IMR-90 (cell line): ENCODE data around the gene LGALS9. TPM values are rescaled to one million over a fixed set of nuclear protein-coding genes. Genes with fewer than 3 reads are reported as not detected.

Experiments used
- ATAC-seq: fragments of 200-7000 bp; cut with Tn5 transposase; 2 replicates; pipeline ENCODE4 v1.9.1; 2020; ENCODE audit warnings: low read depth, mild to moderate bottlenecking, moderate library complexity
- BruUV-seq: library from RNA; stranded (reverse); fragments of 400-500 nt; replicated peaks from 2 replicates; lab custom pipeline; 2021; lab: Mats Ljungman, UMichigan
- CTCF ChIA-PET: fragments of 300-600 bp; formaldehyde crosslinking; extraction: SDS; loops from one replicate; lab custom pipeline; 2021; ENCODE audit warnings: antibody characterized with exemption; lab: Yijun Ruan, JAX
- POLR2A ChIA-PET: fragments of 300-600 bp; sonication (Branson Sonifier 250); formaldehyde crosslinking; loops from one replicate; lab custom pipeline; 2022; ENCODE audit warnings: antibody characterized with exemption; ENCODE audit not compliant: unreplicated experiment; lab: Charles Lee
- DNase-seq: peaks from one replicate; pipeline ENCODE4 v3.0.0; 2013
- H2AFZ ChIP-seq: replicated peaks from 2 replicates; pipeline ENCODE3; 2013; ENCODE audit warnings: low read length, mild to moderate bottlenecking; ENCODE audit not compliant: poor library complexity
- H2AK5ac ChIP-seq: 2 replicates; pipeline ENCODE4 v1.6.1; 2013; ENCODE audit warnings: low read depth, low read length, inconsistent platforms
- H2AK9ac ChIP-seq: replicated peaks from 2 replicates; pipeline ENCODE3; 2013; ENCODE audit warnings: mild to moderate bottlenecking, low read depth, low read length, moderate library complexity; ENCODE audit not compliant: poor library complexity
- H2BK120ac ChIP-seq: 2 replicates; pipeline ENCODE4 v1.6.1; 2013; ENCODE audit warnings: low read depth, low read length, inconsistent platforms
- H2BK15ac ChIP-seq: 3 replicates; pipeline ENCODE4 v1.6.1; 2013; ENCODE audit warnings: low read depth, low read length, inconsistent platforms
- H2BK20ac ChIP-seq: 2 replicates; pipeline ENCODE4 v1.6.1; 2013; ENCODE audit warnings: low read depth, mild to moderate bottlenecking, inconsistent platforms, low read length, moderate library complexity
- H2BK5ac ChIP-seq: 2 replicates; pipeline ENCODE4 v1.6.1; 2013; ENCODE audit warnings: mild to moderate bottlenecking, low read depth, low read length, inconsistent platforms; ENCODE audit not compliant: poor library complexity, severe bottlenecking
- H3K14ac ChIP-seq: replicated peaks from 2 replicates; pipeline ENCODE4 v1.6.1; 2013; ENCODE audit warnings: low read depth, low read length, inconsistent platforms
- H3K18ac ChIP-seq: 2 replicates; pipeline ENCODE4 v1.6.1; 2013; ENCODE audit warnings: low read depth, low read length, control low read depth
- H3K23ac ChIP-seq: 2 replicates; pipeline ENCODE4 v1.6.1; 2013; ENCODE audit warnings: low read depth, low read length, inconsistent platforms
- H3K27ac ChIP-seq: 2 replicates; pipeline ENCODE4 v1.5.1; 2013; ENCODE audit warnings: mild to moderate bottlenecking, control low read depth, low read length; ENCODE audit not compliant: insufficient read depth
- H3K27me3 ChIP-seq: 2 replicates; pipeline ENCODE4 v1.6.1; 2013; ENCODE audit warnings: low read length; ENCODE audit not compliant: control insufficient read depth, insufficient read depth
- H3K36me3 ChIP-seq: 2 replicates; pipeline ENCODE4 v1.6.1; 2013; ENCODE audit warnings: low read length, mixed read lengths; ENCODE audit not compliant: control insufficient read depth, insufficient read depth
- H3K4ac ChIP-seq: 2 replicates; pipeline ENCODE4 v1.6.1; 2013; ENCODE audit warnings: low read depth, low read length, inconsistent platforms
- H3K4me1 ChIP-seq: 2 replicates; pipeline ENCODE4 v1.6.1; 2013; ENCODE audit warnings: low read length, mixed read lengths; ENCODE audit not compliant: control insufficient read depth, insufficient read depth
- H3K4me2 ChIP-seq: 2 replicates; pipeline ENCODE4 v1.6.1; 2013; ENCODE audit warnings: low read depth, mild to moderate bottlenecking, control low read depth, low read length, moderate library complexity
- H3K4me3 ChIP-seq: 2 replicates; pipeline ENCODE4 v1.5.1; 2013; ENCODE audit warnings: low read depth, mild to moderate bottlenecking, control low read depth, low read length, moderate library complexity; ENCODE audit not compliant: insufficient read depth
- H3K56ac ChIP-seq: 2 replicates; pipeline ENCODE4 v1.6.1; 2013; ENCODE audit warnings: low read length, inconsistent platforms; ENCODE audit not compliant: insufficient read depth; ENCODE audit errors: extremely low read depth
- H3K79me1 ChIP-seq, 2 experiments: 2 replicates each; pipeline ENCODE4 v1.6.1; 2013; ENCODE audit warnings: low read length in 2 of 2, inconsistent platforms in 1 of 2, low read depth in 1 of 2
- H3K9ac ChIP-seq: 2 replicates; pipeline ENCODE4 v1.6.1; 2013; ENCODE audit warnings: low read depth, low read length, control low read depth
- H3K9me1 ChIP-seq: 2 replicates; pipeline ENCODE4 v1.6.1; 2013; ENCODE audit warnings: low read length, inconsistent platforms; ENCODE audit not compliant: insufficient read depth
- H3K9me3 ChIP-seq: 2 replicates; pipeline ENCODE4 v1.6.1; 2013; ENCODE audit warnings: low read length; ENCODE audit not compliant: control insufficient read depth, insufficient read depth
- H4K20me1 ChIP-seq: 2 replicates; pipeline ENCODE4 v1.6.1; 2013; ENCODE audit warnings: low read length, inconsistent platforms; ENCODE audit not compliant: insufficient read depth
- H4K5ac ChIP-seq: 2 replicates; pipeline ENCODE4 v1.6.1; 2013; ENCODE audit warnings: mild to moderate bottlenecking, low read depth, low read length, control low read depth
- H4K8ac ChIP-seq, 2 experiments: 2 replicates each; pipeline ENCODE4 v1.6.1; 2013; ENCODE audit warnings: low read depth in 2 of 2, low read length in 2 of 2, control low read depth in 1 of 2, inconsistent platforms in 1 of 2
- H4K91ac ChIP-seq: 2 replicates; pipeline ENCODE4 v1.6.1; 2013; ENCODE audit warnings: low read depth, low read length, inconsistent platforms; ENCODE audit not compliant: insufficient read depth
- BHLHE40 ChIP-seq: fragments of 150-350 bp; IDR thresholded peaks from 2 replicates; pipeline ENCODE4 v1.6.1; 2016; ENCODE audit warnings: mild to moderate bottlenecking, low read depth, low read length
- CEBPB ChIP-seq: IDR thresholded peaks from 2 replicates; pipeline ENCODE4 v1.6.1; 2012; ENCODE audit warnings: low read depth, low read length, improper control_type of control experiment
- CHD1 ChIP-seq: IDR thresholded peaks from 2 replicates; pipeline ENCODE4 v1.6.1; 2012; ENCODE audit warnings: low read depth, low read length, improper control_type of control experiment
- FOS ChIP-seq: fragments of 150-350 bp; IDR thresholded peaks from 2 replicates; pipeline ENCODE4 v1.6.1; 2016; ENCODE audit warnings: low read depth, low read length
- MAFK ChIP-seq: IDR thresholded peaks from 2 replicates; pipeline ENCODE4 v1.6.1; 2012; ENCODE audit warnings: low read depth, low read length, improper control_type of control experiment
- MAZ ChIP-seq: IDR thresholded peaks from 2 replicates; pipeline ENCODE4 v1.6.1; 2012; ENCODE audit warnings: low read depth, mild to moderate bottlenecking, low read length, improper control_type of control experiment, moderate library complexity, borderline replicate concordance
- MXI1 ChIP-seq: IDR thresholded peaks from 2 replicates; pipeline ENCODE4 v1.6.1; 2012; ENCODE audit warnings: low read depth, mild to moderate bottlenecking, low read length, moderate library complexity, borderline replicate concordance
- NFE2L2 ChIP-seq: fragments of 150-350 bp; IDR thresholded peaks from 2 replicates; pipeline ENCODE4 v1.6.1; 2016; ENCODE audit warnings: low read depth, mild to moderate bottlenecking, low read length
- POLR2A ChIP-seq: IDR thresholded peaks from 2 replicates; pipeline ENCODE4 v1.6.1; 2012; ENCODE audit warnings: mild to moderate bottlenecking, low read depth, low read length
- RAD21 ChIP-seq: IDR thresholded peaks from 2 replicates; pipeline ENCODE4 v1.6.1; 2012; ENCODE audit warnings: low read length, improper control_type of control experiment
- RCOR1 ChIP-seq: IDR thresholded peaks from 2 replicates; pipeline ENCODE4 v1.6.1; 2012; ENCODE audit warnings: mild to moderate bottlenecking, low read length, improper control_type of control experiment; ENCODE audit not compliant: insufficient replicate concordance
- USF2 ChIP-seq: fragments of 150-350 bp; IDR thresholded peaks from 2 replicates; pipeline ENCODE4 v1.6.1; 2017; ENCODE audit warnings: mild to moderate bottlenecking, antibody characterized with exemption, low read length, low read depth
- WGBS, 2 experiments: methylation state at CpG; one replicate each; pipeline versions ENCODE4 v1.1.5 to v1.1.7; 2013; ENCODE audit warnings: missing lambda C conversion rate in 2 of 2; ENCODE audit not compliant: insufficient read length in 1 of 2; ENCODE audit errors: extremely low coverage in 2 of 2; 5-methylcytosine and 5-hydroxymethylcytosine counted together
- dilution Hi-C: fragments of 300-500 bp; cut with HindIII; formaldehyde crosslinking; loops from one replicate; pipeline ENCODE4 v1.14.3; 2018; ENCODE audit warnings: low sequenced_read_pairs; ENCODE audit not compliant: unreplicated experiment
- in situ Hi-C: fragments of 300-500 bp; cut with MboI; formaldehyde crosslinking; loops from 3 replicates; pipeline ENCODE4 v1.14.3; 2019; ENCODE audit warnings: low sequenced_read_pairs, inconsistent platforms, mixed read lengths
- intact Hi-C: fragments of 100-400 bp; cut with micrococcal nuclease; formaldehyde crosslinking; loops from 2 replicates; pipeline ENCODE4 v1.10.0; 2022
- polyA plus RNA-seq, 3 experiments: library from polyadenylated mRNA; depleted of rRNA; stranded (reverse); fragments of >200 nt; gene quantifications; 2 replicates each; pipeline ENCODE4 v1.2.3, GENCODE V29; 2012; ENCODE audit warnings: low replicate concordance in 1 of 3
- total RNA-seq: library from RNA; depleted of rRNA; stranded (reverse); fragments of >200 nt; gene quantifications from 2 replicates; pipeline ENCODE4 v1.2.3, GENCODE V29; 2012
- TF ChIP-seq, protein P1 (sequence below): conservative IDR thresholded peaks from 2 replicates; pipeline ENCODE4 v1.5.1; 2012; ENCODE audit warnings: mild to moderate bottlenecking, low read depth, low read length, improper control_type of control experiment

Gene LGALS9
- total and polyA plus RNA-seq, 2 of the 4 experiments (the other 2 are of a cell fraction), result 0.54 to 2.5 TPM

DNA sequence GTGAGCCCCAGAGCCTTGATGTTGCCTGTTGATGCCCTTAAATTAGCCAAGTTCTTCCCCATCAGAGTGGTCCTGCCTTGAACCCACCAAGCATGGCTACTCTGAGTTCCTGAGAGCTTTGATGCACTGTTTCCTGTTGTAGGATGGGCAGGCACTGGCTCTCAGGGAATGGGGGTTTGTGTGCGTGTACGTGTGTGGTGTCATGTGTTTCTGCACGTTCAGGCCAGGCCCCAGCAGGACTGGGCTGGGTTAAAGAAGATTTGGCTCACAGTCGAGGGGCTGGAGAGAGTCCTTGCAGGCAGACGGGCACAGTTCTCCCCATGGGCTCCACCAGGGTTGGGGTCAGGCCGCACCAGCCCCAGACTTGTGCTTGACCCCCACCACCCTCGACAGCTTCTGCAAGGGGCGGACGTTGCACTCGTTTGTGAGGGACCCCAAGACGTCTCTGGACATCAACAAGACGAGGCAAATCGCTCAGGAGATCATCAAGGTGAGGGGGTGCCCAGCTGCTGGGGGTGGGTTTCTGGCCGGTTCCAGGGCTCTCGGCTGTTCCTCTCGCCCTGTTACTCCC, 23.4 kb upstream of the LGALS9 start (continued):
- no peak for TF ChIP-seq MAZ
- TF ChIP-seq MAFK, result no peak
- no peak for TF ChIP-seq POLR2A

- Histone ChIP-seq H3K14ac (no peak overlapping the region), H3K56ac (no peak overlapping the region), H2BK120ac (no peak overlapping the region), H3K4me3 (no peak overlapping the region), H3K79me1 (no peaks in the 10 kb centered on the region; a peak in 2 of 4 replicates), H2AK5ac (no peak overlapping the region), H3K4me2 (no peak overlapping the region), H3K9ac (no peak overlapping the region), H4K91ac (no peak overlapping the region), H3K4me1 (peaks cover 8% of the 10 kb centered on the region; the same call in 1 of the 2 replicates), H2BK5ac (no peak overlapping the region), H2BK20ac (no peak overlapping the region), H2BK15ac (no peak overlapping the region), H3K9me3 (no peaks in the 10 kb centered on the region), H3K36me3 (peaks cover 90% of the 10 kb centered on the region), H4K5ac (no peak overlapping the region), H2AK9ac (no peak overlapping the region), H4K20me1 (peaks cover 4% of the 10 kb centered on the region; the same call in 1 of the 2 replicates), H3K27ac (no peak overlapping the region), H3K27me3 (no peaks in the 10 kb centered on the region), H4K8ac (no peak overlapping the region), H2AFZ (no peak overlapping the region), H3K9me1 (no peaks in the 10 kb centered on the region; the same call in 1 of the 2 replicates), H3K4ac (no peak overlapping the region), H3K18ac (no peak overlapping the region), H3K23ac (no peak overlapping the region)
- BruUV-seq, result no TSS peak
- in situ Hi-C loops (no loop called here), dilution Hi-C loops (no loop called here), intact Hi-C loops (no loop called here)
- DNase-seq (no peak), ATAC-seq (no peak)
- ChIA-PET POLR2A (no interaction called here), CTCF (interaction anchor here (1.1 kb wide), 1 partner anchor 9 kb away, joined by 3 read pairs; no protein-coding TSS in a partner anchor)
- TF ChIP-seq MXI1 (no peak), NFE2L2 (no peak), RCOR1 (no peak), BHLHE40 (no peak), CHD1 (no peak), RAD21 (no peak), USF2 (no peak), MAZ (no peak), CEBPB (no peak), FOS (no peak)
- TF ChIP-seq, protein P1, sequence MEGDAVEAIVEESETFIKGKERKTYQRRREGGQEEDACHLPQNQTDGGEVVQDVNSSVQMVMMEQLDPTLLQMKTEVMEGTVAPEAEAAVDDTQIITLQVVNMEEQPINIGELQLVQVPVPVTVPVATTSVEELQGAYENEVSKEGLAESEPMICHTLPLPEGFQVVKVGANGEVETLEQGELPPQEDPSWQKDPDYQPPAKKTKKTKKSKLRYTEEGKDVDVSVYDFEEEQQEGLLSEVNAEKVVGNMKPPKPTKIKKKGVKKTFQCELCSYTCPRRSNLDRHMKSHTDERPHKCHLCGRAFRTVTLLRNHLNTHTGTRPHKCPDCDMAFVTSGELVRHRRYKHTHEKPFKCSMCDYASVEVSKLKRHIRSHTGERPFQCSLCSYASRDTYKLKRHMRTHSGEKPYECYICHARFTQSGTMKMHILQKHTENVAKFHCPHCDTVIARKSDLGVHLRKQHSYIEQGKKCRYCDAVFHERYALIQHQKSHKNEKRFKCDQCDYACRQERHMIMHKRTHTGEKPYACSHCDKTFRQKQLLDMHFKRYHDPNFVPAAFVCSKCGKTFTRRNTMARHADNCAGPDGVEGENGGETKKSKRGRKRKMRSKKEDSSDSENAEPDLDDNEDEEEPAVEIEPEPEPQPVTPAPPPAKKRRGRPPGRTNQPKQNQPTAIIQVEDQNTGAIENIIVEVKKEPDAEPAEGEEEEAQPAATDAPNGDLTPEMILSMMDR, result no peak
- WGBS, 2 experiments, result 82% methylated on average over 2 of the region's 11 CpGs; no CpG with 5 or more reads in 1 of the 2 experiments
These were observed 22.4 kb upstream of the LGALS9 start for GRCh38 chr17:27608328-27609230.
